Progenitor cell of endocrine pancreas (in vitro differentiated cells): ENCODE measurements around the gene RFX3. TPM values are rescaled to one million over a fixed set of nuclear protein-coding genes. Genes with fewer than 3 reads are reported as not detected.

Experiments used
- DNase-seq: peaks from one replicate; pipeline ENCODE4 v3.0.0; 2021; ENCODE audit warnings: low spot score; ENCODE audit not compliant: unreplicated experiment
- H3K27ac Mint-ChIP-seq: 2 replicates; pipeline ENCODE4 v1.8.0; 2021; ENCODE audit warnings: mild to moderate bottlenecking, moderate library complexity, mixed read lengths
- H3K27me3 Mint-ChIP-seq: 2 replicates; pipeline ENCODE4 v1.8.0; 2021; ENCODE audit warnings: mixed read lengths
- H3K36me3 Mint-ChIP-seq: 2 replicates; pipeline ENCODE4 v1.8.0; 2022; ENCODE audit warnings: mixed read lengths; ENCODE audit not compliant: insufficient read depth
- H3K4me1 Mint-ChIP-seq: 2 replicates; pipeline ENCODE4 v1.8.0; 2021; ENCODE audit warnings: low read depth, mixed read lengths
- H3K4me3 Mint-ChIP-seq: 2 replicates; pipeline ENCODE4 v1.8.0; 2021; ENCODE audit warnings: low read depth, mild to moderate bottlenecking, moderate library complexity, mixed read lengths
- H3K9me3 Mint-ChIP-seq: 2 replicates; pipeline ENCODE4 v1.8.0; 2021; ENCODE audit warnings: low read depth, mixed read lengths
- CTCF ChIP-seq: fragments of 200-600 bp; sonication (generic); IDR thresholded peaks from one replicate; pipeline ENCODE4 v1.5.0; 2021; ENCODE audit warnings: antibody characterized with exemption, mild to moderate bottlenecking; ENCODE audit not compliant: unreplicated experiment
- total RNA-seq: library from RNA; stranded (reverse); gene quantifications from 2 replicates; pipeline ENCODE4 v1.2.1, GENCODE V29; 2021

The RFX3 gene
- total RNA-seq, 1 donor from 2014 or later = 53.9 TPM

GRCh38 chr9:3528451-3528850 lies 2.6 kb upstream of the RFX3 start:
- H3K27ac Mint-ChIP-seq = peak overlapping the region; percentile 43
- DNase-seq = no peak
- no peaks in the 10 kb centered on the region for H3K9me3 Mint-ChIP-seq
- peaks cover 4% of the 10 kb centered on the region for H3K36me3 Mint-ChIP-seq
- H3K27me3 Mint-ChIP-seq = no peaks in the 10 kb centered on the region
- H3K4me3 Mint-ChIP-seq = peak overlapping the region; percentile 42
- TF ChIP-seq CTCF = no peak
- peaks cover 29% of the 10 kb centered on the region for H3K4me1 Mint-ChIP-seq

DNA sequence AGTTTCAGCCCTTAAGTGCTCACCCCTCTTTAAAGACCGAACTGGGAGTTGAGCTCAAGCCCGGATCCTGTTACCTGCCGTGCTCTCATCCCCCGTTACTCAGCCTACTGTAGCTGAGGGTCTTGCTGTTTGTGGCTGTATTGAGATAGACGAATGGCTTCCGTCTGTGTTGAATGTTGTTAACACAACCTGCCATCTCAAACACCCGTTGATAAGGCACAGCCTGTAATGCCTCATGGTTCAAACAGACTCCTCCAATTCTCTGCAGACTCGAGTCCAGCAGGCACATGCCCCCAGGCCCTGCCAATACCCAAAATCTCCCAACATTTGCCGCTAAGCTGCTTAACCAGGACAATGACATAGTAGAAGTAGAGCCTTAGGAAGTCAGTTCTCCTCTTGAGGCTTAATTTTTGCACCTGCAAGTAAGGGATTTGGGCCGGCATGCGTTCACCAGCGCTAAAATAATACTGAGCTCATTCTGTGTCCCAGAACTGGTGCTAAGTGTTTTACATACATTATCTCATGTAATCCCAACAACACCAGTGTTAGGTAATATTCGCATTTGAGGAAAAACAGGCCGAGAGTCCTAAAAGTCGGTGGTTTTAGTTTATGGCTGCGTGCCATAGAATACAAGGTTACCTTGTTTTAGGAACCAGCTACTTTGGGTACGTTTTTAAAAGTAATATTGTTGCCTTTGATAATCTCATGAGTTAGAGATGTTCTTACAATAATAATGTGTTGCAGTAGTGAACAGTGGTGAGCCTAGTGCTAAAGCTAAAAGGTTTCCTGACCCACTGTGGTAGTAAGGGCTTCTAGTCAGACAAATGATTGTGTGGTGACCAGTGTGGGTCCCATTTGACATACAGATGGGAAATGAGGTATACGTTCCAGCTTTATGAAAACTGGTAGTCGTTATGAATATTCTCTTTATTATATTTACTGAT lies 1.5 kb upstream of the RFX3 start:
- no peak for DNase-seq
- Mint-ChIP-seq H3K4me1 (peaks cover 34% of the 10 kb centered on the region), H3K36me3 (peaks cover 4% of the 10 kb centered on the region), H3K27ac (peak overlapping the region; percentile 100), H3K27me3 (no peaks in the 10 kb centered on the region), H3K9me3 (no peaks in the 10 kb centered on the region), H3K4me3 (peak overlapping the region; percentile 97)
- TF ChIP-seq CTCF = no peak

GRCh38 chr9:3526165-3526996 lies 580 bp upstream of the RFX3 start:
- Mint-ChIP-seq H3K27ac (peak overlapping the region; percentile 100), H3K4me3 (peak overlapping the region; percentile 97), H3K27me3 (no peaks in the 10 kb centered on the region), H3K4me1 (peaks cover 34% of the 10 kb centered on the region), H3K36me3 (peaks cover 4% of the 10 kb centered on the region), H3K9me3 (no peaks in the 10 kb centered on the region)
- DNase-seq = peak; percentile 67
- no peak for TF ChIP-seq CTCF

GRCh38 chr9:3525096-3525835 lies 535 bp downstream of the RFX3 start:
- peak; percentile 34 for DNase-seq

More at GRCh38 chr9:3525096-3525835, 535 bp downstream of the RFX3 start:
- H3K9me3 Mint-ChIP-seq = no peaks in the 10 kb centered on the region
- H3K36me3 Mint-ChIP-seq = peaks cover 3% of the 10 kb centered on the region
- peak overlapping the region; percentile 97 for H3K4me3 Mint-ChIP-seq
- H3K4me1 Mint-ChIP-seq = peaks cover 37% of the 10 kb centered on the region
- TF ChIP-seq CTCF = no peak
- peak overlapping the region; percentile 100 for H3K27ac Mint-ChIP-seq
- no peaks in the 10 kb centered on the region for H3K27me3 Mint-ChIP-seq
